Activated naive CD4-positive, alpha-beta T cell treated with anti-CD3 and anti-CD28 coated beads, Interleukin-2, amount 50 U/mL, for 72 hours (primary cell): Measurements from ENCODE around the gene LGALS8. TPM values are rescaled to one million over a fixed set of nuclear protein-coding genes. Genes with fewer than 3 reads are reported as not detected.

ENCODE experiments used
- ATAC-seq, 2 donors: fragments of 150-1000 bp; cut with Tn5 transposase; 2 replicates each; pipeline ENCODE4 v1.10.0; 2021; ENCODE audit warnings: mild to moderate bottlenecking in 2 of 2, moderate library complexity in 2 of 2
- DNase-seq, 2 donors: peaks; one replicate each; pipeline ENCODE4 v3.0.0; 2021 to 2022; ENCODE audit warnings: low spot score in 2 of 2
- H3K27ac Mint-ChIP-seq, 2 donors: one replicate each; pipeline ENCODE4 v1.8.0; 2022; ENCODE audit warnings: mild to moderate bottlenecking in 2 of 2, mixed read lengths in 2 of 2
- H3K36me3 Mint-ChIP-seq, 2 donors: one replicate each; pipeline ENCODE4 v1.8.0; 2022; ENCODE audit warnings: mixed read lengths in 2 of 2
- H3K9me3 Mint-ChIP-seq, 2 donors: one replicate each; pipeline ENCODE4 v1.8.0; 2022; ENCODE audit warnings: mixed read lengths in 2 of 2
- total RNA-seq, 2 donors: library from RNA; stranded (reverse); gene quantifications; one replicate each; pipeline ENCODE4 v1.2.3, GENCODE V29; 2022

LGALS8 gene
- total RNA-seq, 2 donors from 2014 or later, result 132 to 156 TPM

DNA sequence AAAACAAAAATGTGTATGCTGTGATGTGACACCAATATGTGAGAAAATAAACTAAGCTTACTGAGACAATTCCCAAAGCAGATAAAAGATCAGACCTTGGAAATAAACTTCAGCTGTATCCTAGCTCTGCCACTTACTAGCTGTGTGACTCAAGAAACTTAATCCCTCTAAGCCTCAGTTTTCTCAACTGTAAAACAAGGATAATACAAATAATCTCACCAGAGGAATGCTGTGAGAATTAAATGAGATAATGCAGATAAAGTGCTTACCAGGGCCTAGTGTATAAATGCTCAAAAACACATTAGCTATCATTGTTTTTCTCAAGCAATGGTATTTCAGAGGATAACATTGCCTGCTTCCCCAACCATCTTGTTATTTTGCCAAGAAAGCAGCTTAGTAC lies 78.4 kb downstream of the LGALS8 start:
- no peak for ATAC-seq
- no peak for DNase-seq
- Mint-ChIP-seq H3K9me3 (no peaks in the 10 kb centered on the region), H3K27ac (no peak overlapping the region), H3K36me3 (peaks cover 15 to 18% of the 10 kb centered on the region in 2 donors)

Other genes with a start within 250 kb of the LGALS8 start
- 1 to 10 TPM; 2.8 to 5.0 TPM for gene ERO1B, start 242.0 kb upstream of the LGALS8 start, total RNA-seq
- 1 to 10 TPM in 1 of 2 donors, under 1 TPM in 1; 0.60 to 1.6 TPM for gene EDARADD, start 129.7 kb upstream of the LGALS8 start, total RNA-seq
- gene HEATR1, start 80.5 kb downstream of the LGALS8 start, total RNA-seq, result 10 to 100 TPM; 49.4 to 74.0 TPM
- gene ACTN2, start 162.5 kb downstream of the LGALS8 start, total RNA-seq, result under 1 TPM; 0.37 to 0.50 TPM